ENCODE results near the gene MICA.

Gene MICA

GRCh38 chr6:31460361-31461025 lies 57.1 kb downstream of the MICA start:
- no peak for DNase-seq (ENCODE audit: low read depth)

- no peak for DNase-seq (ENCODE audit: low read depth)
Measured at GRCh38 chr6:31462026-31462963, 58.9 kb downstream of the MICA start.

DNA sequence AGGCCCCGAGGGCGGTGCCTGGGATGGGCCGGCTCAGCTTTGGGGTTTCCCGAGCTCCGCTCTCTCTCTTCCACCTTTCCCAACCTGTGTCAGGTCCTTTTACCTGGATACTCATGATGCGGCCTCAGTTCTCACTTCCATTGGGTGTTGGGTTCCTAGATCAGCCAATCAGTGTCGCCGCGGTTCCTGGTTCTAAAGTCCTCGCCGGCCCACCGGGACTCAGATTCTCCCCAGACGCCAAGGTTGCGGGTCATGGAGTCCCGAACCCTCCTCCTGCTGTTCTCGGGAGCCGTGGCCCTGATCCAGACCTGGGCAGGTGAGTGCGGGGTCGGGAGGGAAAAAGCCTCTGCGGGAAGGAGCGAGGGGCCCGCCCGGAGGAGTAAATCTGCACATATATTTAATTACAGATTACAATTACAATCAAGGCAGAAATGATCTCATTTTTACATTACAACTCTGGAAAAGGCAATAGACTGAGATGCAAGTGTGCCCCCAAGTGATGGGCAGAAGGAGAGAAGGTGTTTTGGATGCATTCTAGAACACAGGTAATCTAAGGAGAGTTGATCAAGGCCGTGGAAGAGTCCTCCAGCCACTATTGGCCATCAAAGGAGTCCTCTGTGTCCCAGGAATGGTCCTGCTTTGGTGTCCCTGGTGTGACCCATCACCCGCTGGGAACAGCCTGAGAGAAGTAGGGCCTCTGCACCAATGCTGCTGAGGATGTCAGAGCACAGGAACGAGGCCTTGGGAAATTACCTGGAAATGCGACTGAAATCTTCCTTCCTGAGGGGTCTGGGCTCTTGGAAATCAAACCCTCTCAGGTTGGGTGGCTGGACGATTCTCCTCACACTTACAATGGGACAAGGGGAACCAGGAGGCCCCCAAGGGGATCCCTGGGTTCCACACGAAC lies 59.8 kb downstream of the MICA start:
- DNase-seq (ENCODE audit: low read depth), result peak; percentile 83

DNA sequence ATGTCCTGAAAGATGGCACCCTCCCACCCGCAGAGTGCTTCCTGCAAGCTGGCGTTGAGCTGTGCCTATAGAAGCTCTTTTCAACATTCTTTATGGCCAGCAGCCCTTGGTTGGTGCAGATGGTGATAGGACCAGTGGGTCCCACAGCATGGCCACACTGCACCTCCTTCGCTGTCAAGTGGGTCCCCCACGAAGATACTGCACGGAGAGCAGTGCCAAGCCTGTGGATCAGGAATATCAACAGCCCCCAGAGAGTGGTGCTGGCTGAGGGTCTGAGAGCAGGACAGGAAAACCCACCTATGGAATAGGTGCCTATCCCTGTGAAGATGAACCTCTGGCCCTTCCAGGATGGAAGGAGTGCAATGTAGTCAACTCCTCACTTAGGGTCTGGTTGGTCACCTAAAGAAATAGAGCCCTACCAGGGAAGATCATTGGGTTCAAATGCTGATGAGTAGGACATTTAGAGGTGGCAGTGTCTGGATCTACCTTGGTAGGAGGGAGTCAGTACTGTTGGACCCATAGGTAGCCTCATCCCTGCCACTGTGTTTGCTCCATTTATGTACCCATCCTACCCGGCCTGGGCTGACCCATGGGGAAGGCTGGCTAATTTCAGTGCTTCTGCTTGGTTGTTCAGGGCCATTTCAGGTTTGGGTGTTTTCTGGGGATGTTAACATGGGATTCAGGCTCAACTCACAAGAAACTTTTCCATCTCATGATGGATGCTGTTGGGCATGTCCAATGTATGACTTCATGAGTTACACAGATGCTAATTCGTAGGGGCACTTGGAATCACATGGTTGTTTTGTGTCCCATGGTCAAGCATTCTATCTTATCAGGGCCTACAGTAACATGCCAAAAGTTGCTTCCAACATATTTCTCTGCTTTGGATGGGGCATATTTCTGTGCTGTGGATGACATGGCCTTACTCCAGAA lies 61.1 kb downstream of the MICA start:
- no peak for DNase-seq (ENCODE audit: low read depth)

Measured in stimulated activated CD4-positive, alpha-beta T cell treated with anti-CD3 and anti-CD28 coated beads, Interleukin-2, amount 100 ng/mL, for 4 hours (primary cell).